HEK293 (cell line): ENCODE data around the gene BCLAF1.

Source experiments
- CTCF ChIA-PET: fragments of 350-600 bp; formaldehyde crosslinking; extraction: SDS; loops from one replicate; lab custom pipeline; 2021; ENCODE audit warnings: antibody characterized with exemption; lab: Yijun Ruan, JAX
- POLR2A ChIA-PET: fragments of 300-600 bp; formaldehyde crosslinking; extraction: SDS; loops from one replicate; lab custom pipeline; 2020; ENCODE audit warnings: antibody characterized with exemption, inconsistent platforms; lab: Yijun Ruan, JAX
- H3K27ac ChIP-seq: fragments of 200-500 bp; sonication (Bioruptor generic); 2 replicates; pipeline ENCODE4 v1.5.1; 2014; ENCODE audit warnings: low read depth, low read length, control low read depth, inconsistent platforms; ENCODE audit errors: extremely low read depth
- H3K36me3 ChIP-seq, 2 experiments: fragments of 200-500 bp in 1 of 2; sonication (Bioruptor generic) in 1 of 2; 1 replicate in 1 of 2; 2 replicates in 1 of 2; pipeline ENCODE4 v1.5.1; 2014 to 2017; ENCODE audit warnings: inconsistent platforms in 2 of 2, low read length in 2 of 2; ENCODE audit not compliant: control insufficient read depth in 2 of 2, insufficient read depth in 1 of 2
- H3K4me1 ChIP-seq: fragments of 200-500 bp; sonication (Bioruptor generic); 2 replicates; pipeline ENCODE4 v1.5.1; 2014; ENCODE audit warnings: mild to moderate bottlenecking, low read length, inconsistent platforms; ENCODE audit not compliant: control insufficient read depth, insufficient read depth
- H3K4me3 ChIP-seq: 2 replicates; pipeline ENCODE4 v1.5.1; 2011; ENCODE audit warnings: low read depth, mild to moderate bottlenecking, control low read depth, low read length, moderate library complexity
- H3K9me3 ChIP-seq: fragments of 200-500 bp; sonication (Bioruptor generic); 2 replicates; pipeline ENCODE4 v1.5.1; 2014; ENCODE audit warnings: low read depth, low read length, inconsistent platforms; ENCODE audit not compliant: control insufficient read depth, insufficient read depth
- KLF1 ChIP-seq: fragments of 450-650 bp; formaldehyde crosslinking; IDR thresholded peaks from 2 replicates; pipeline ENCODE4 v1.5.1; 2016; ENCODE audit warnings: missing biosample characterization, missing genetic modification characterization
- MYNN ChIP-seq: fragments of 450-650 bp; formaldehyde crosslinking; IDR thresholded peaks from 2 replicates; pipeline ENCODE4 v1.5.1; 2016; ENCODE audit warnings: missing biosample characterization, missing genetic modification characterization, borderline replicate concordance
- PRDM1 ChIP-seq: fragments of 450-650 bp; formaldehyde crosslinking; IDR thresholded peaks from 2 replicates; pipeline ENCODE4; 2016; ENCODE audit warnings: missing biosample characterization, missing genetic modification characterization
- REPIN1 ChIP-seq: fragments of 450-650 bp; formaldehyde crosslinking; IDR thresholded peaks from 2 replicates; pipeline ENCODE4 v1.5.1; 2017; ENCODE audit warnings: missing biosample characterization, missing genetic modification characterization, low read depth
- SCRT2 ChIP-seq: fragments of 450-650 bp; formaldehyde crosslinking; IDR thresholded peaks from 2 replicates; pipeline ENCODE4 v1.5.1; 2016; ENCODE audit warnings: missing biosample characterization, missing genetic modification characterization
- ZBTB8A ChIP-seq: fragments of 450-650 bp; formaldehyde crosslinking; IDR thresholded peaks from 2 replicates; pipeline ENCODE4 v1.5.1; 2016; ENCODE audit warnings: missing biosample characterization, missing genetic modification characterization
- ZFP37 ChIP-seq: fragments of 450-650 bp; formaldehyde crosslinking; IDR thresholded peaks from 2 replicates; pipeline ENCODE4 v1.5.1; 2016; ENCODE audit warnings: missing biosample characterization, missing genetic modification characterization
- ZNF10 ChIP-seq: fragments of 450-650 bp; formaldehyde crosslinking; IDR thresholded peaks from 2 replicates; pipeline ENCODE4 v1.5.1; 2017; ENCODE audit warnings: missing biosample characterization, missing genetic modification characterization
- ZNF184 ChIP-seq: fragments of 450-650 bp; IDR thresholded peaks from 2 replicates; pipeline ENCODE4 v1.5.1; 2018; ENCODE audit warnings: missing biosample characterization, mild to moderate bottlenecking, missing genetic modification characterization
- ZNF26 ChIP-seq: fragments of 450-650 bp; formaldehyde crosslinking; IDR thresholded peaks from 2 replicates; pipeline ENCODE4 v1.5.1; 2016; ENCODE audit warnings: missing biosample characterization, missing genetic modification characterization
- ZNF513 ChIP-seq: fragments of 450-650 bp; IDR thresholded peaks from 2 replicates; pipeline ENCODE4 v1.5.1; 2018; ENCODE audit warnings: missing biosample characterization, missing genetic modification characterization
- ZNF521 ChIP-seq: fragments of 450-650 bp; formaldehyde crosslinking; IDR thresholded peaks from 2 replicates; pipeline ENCODE4 v1.5.1; 2017; ENCODE audit warnings: missing biosample characterization, mild to moderate bottlenecking, missing genetic modification characterization
- ZNF530 ChIP-seq: fragments of 450-650 bp; formaldehyde crosslinking; IDR thresholded peaks from 2 replicates; pipeline ENCODE4 v1.5.1; 2016; ENCODE audit warnings: low read depth, missing biosample characterization, missing genetic modification characterization
- ZNF610 ChIP-seq: fragments of 450-650 bp; formaldehyde crosslinking; IDR thresholded peaks from 2 replicates; pipeline ENCODE4 v1.5.1; 2016; ENCODE audit warnings: missing biosample characterization, missing genetic modification characterization, borderline replicate concordance
- ZNF654 ChIP-seq: fragments of 450-650 bp; formaldehyde crosslinking; IDR thresholded peaks from 2 replicates; pipeline ENCODE4 v1.5.1; 2016; ENCODE audit warnings: low read depth, missing biosample characterization, missing genetic modification characterization
- ZSCAN16 ChIP-seq: fragments of 450-650 bp; formaldehyde crosslinking; IDR thresholded peaks from 2 replicates; pipeline ENCODE4 v1.5.1; 2016; ENCODE audit warnings: missing biosample characterization, missing genetic modification characterization
- ZSCAN23 ChIP-seq: fragments of 450-650 bp; formaldehyde crosslinking; IDR thresholded peaks from 2 replicates; pipeline ENCODE4 v1.5.1; 2016; ENCODE audit warnings: missing biosample characterization, missing genetic modification characterization
- ZXDB ChIP-seq: fragments of 450-650 bp; formaldehyde crosslinking; IDR thresholded peaks from 2 replicates; pipeline ENCODE4 v1.5.1; 2016; ENCODE audit warnings: missing biosample characterization, missing genetic modification characterization
- TF ChIP-seq, protein P1 (sequence below): fragments of 450-650 bp; formaldehyde crosslinking; IDR thresholded peaks from 2 replicates; pipeline ENCODE4 v1.5.1; 2016; ENCODE audit warnings: missing biosample characterization, missing genetic modification characterization
- TF ChIP-seq, protein P2 (sequence below): fragments of 450-650 bp; formaldehyde crosslinking; IDR thresholded peaks from 2 replicates; pipeline ENCODE4 v1.5.1; 2016; ENCODE audit warnings: missing biosample characterization, missing genetic modification characterization

Gene BCLAF1

GRCh38 chr6:136304410-136304809 lies 14.8 kb upstream of the BCLAF1 start:
- Histone ChIP-seq H3K27ac (no peak overlapping the region), H3K4me3 (no peak overlapping the region), H3K4me1 (no peaks in the 10 kb centered on the region), H3K36me3 (no peaks in the 10 kb centered on the region), H3K9me3 (no peaks in the 10 kb centered on the region)
- POLR2A ChIA-PET: interaction anchor here (1.3 kb wide), 1 partner anchor 14 kb away, joined by 5 read pairs; the partner anchor contains the start of gene BCLAF1
- TF ChIP-seq ZNF610 (tag by site-specific recombination) (no peak), MYNN (tag by site-specific recombination) (no peak), ZFP37 (tag by site-specific recombination) (no peak)
- TF ChIP-seq, protein P1, sequence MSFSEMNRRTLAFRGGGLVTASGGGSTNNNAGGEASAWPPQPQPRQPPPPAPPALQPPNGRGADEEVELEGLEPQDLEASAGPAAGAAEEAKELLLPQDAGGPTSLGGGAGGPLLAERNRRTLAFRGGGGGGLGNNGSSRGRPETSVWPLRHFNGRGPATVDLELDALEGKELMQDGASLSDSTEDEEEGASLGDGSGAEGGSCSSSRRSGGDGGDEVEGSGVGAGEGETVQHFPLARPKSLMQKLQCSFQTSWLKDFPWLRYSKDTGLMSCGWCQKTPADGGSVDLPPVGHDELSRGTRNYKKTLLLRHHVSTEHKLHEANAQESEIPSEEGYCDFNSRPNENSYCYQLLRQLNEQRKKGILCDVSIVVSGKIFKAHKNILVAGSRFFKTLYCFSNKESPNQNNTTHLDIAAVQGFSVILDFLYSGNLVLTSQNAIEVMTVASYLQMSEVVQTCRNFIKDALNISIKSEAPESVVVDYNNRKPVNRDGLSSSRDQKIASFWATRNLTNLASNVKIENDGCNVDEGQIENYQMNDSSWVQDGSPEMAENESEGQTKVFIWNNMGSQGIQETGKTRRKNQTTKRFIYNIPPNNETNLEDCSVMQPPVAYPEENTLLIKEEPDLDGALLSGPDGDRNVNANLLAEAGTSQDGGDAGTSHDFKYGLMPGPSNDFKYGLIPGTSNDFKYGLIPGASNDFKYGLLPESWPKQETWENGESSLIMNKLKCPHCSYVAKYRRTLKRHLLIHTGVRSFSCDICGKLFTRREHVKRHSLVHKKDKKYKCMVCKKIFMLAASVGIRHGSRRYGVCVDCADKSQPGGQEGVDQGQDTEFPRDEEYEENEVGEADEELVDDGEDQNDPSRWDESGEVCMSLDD: no peak
- CTCF ChIA-PET: interaction anchor here (1.0 kb wide), 1 partner anchor 12 kb away, joined by 4 read pairs; no protein-coding TSS in a partner anchor

DNA sequence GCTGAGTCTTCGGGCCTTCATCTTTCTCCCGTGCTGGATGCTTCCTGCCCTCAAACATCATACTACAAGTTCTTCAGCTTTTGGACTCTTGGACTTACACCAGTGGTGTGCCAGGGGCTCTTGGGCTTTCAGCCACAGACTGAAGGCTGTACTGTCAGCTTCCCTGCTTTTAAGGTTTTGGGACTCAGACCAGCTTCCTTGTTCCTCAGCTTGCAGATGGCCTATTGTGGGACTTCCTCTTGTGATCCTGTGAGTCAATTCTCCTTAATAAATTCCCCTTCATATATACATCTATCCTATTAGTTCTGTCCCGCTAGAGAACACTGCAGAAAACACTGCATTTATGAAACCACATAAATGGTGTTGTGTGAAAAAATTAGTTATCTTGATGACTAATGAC lies 13.9 kb upstream of the BCLAF1 start:
- Histone ChIP-seq H3K4me3 (no peak overlapping the region), H3K27ac (no peak overlapping the region), H3K36me3 (no peaks in the 10 kb centered on the region), H3K4me1 (no peaks in the 10 kb centered on the region), H3K9me3 (no peaks in the 10 kb centered on the region)
- CTCF ChIA-PET: no interaction called here
- no peak for TF ChIP-seq SCRT2 (tag by site-specific recombination)
- no peak for TF ChIP-seq REPIN1 (tag by site-specific recombination)
- TF ChIP-seq ZSCAN16: no peak
- TF ChIP-seq ZBTB8A (tag by site-specific recombination): no peak
- no peak for TF ChIP-seq PRDM1 (tag by site-specific recombination)
- TF ChIP-seq ZNF26 (tag by site-specific recombination): no peak
- no peak for TF ChIP-seq ZNF184 (tag by site-specific recombination)
- no peak for TF ChIP-seq ZNF530 (tag by site-specific recombination)
- TF ChIP-seq ZSCAN23 (tag by site-specific recombination): no peak
- no peak for TF ChIP-seq ZNF513 (tag by site-specific recombination)
- TF ChIP-seq, protein P1: no peak
- TF ChIP-seq KLF1 (tag by site-specific recombination): no peak
- TF ChIP-seq ZNF10 (tag by site-specific recombination): no peak
- no peak for TF ChIP-seq ZNF654 (tag by site-specific recombination)
- no peak for TF ChIP-seq ZNF521 (tag by site-specific recombination)
- TF ChIP-seq ZXDB (tag by site-specific recombination): no peak
- TF ChIP-seq, protein P2, sequence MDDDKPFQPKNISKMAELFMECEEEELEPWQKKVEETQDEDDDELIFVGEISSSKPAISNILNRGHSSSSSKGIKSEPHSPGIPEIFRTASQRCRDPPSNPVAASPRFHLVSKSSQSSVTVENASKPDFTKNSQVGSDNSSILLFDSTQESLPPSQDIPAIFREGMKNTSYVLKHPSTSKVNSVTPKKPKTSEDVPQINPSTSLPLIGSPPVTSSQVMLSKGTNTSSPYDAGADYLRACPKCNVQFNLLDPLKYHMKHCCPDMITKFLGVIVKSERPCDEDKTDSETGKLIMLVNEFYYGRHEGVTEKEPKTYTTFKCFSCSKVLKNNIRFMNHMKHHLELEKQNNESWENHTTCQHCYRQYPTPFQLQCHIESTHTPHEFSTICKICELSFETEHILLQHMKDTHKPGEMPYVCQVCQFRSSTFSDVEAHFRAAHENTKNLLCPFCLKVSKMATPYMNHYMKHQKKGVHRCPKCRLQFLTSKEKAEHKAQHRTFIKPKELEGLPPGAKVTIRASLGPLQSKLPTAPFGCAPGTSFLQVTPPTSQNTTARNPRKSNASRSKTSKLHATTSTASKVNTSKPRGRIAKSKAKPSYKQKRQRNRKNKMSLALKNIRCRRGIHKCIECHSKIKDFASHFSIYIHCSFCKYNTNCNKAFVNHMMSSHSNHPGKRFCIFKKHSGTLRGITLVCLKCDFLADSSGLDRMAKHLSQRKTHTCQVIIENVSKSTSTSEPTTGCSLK (tag by site-specific recombination): no peak
- POLR2A ChIA-PET: interaction anchor here (1.3 kb wide), 1 partner anchor 14 kb away, joined by 5 read pairs; the partner anchor contains the start of gene BCLAF1
